GM19463 (cell line): ENCODE results near the gene FOLR1.
"Not testable (repeated sequence)": the region's sequence is repeated elsewhere in the genome, so short reads cannot be mapped to it uniquely, and the experiment has no call there.

Source experiments
- ATAC-seq: cut with Tn5 transposase; IDR thresholded peaks from one replicate; pipeline ENCODE4 v1.9.1; 2021; ENCODE audit warnings: mild to moderate bottlenecking, moderate library complexity; ENCODE audit not compliant: unreplicated experiment

FOLR1 gene

GRCh38 chr11:72180892-72181552 lies 10.9 kb upstream of the FOLR1 start:
- not testable (repeated sequence) for ATAC-seq

DNA sequence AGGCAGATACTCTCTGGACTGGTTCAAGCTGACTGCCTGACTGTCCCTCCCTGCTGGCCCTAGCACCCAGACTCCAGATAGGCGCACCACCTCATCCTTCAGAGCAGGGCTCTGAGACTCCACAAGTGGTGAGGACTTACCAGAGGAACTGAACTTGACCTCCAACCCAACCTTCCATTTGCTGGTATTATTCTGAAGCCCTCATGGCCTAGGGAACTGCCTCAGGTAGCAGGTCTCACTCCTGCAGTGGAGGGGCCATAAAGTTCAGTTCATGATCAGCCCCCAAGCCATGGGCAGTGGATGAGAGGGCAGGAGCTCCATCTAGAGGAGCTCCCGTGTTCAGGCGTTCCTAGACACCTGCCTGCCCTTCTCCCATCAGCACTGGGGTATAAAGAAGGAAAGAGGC lies 10.4 kb upstream of the FOLR1 start:
- ATAC-seq: not testable (repeated sequence)

GRCh38 chr11:72188267-72188666 lies 3.7 kb upstream of the FOLR1 start:
- no peak for ATAC-seq

- ATAC-seq: no peak
Measured at GRCh38 chr11:72189455-72190250, 2.3 kb upstream of the FOLR1 start.

GRCh38 chr11:72190631-72191071 lies 1.3 kb upstream of the FOLR1 start:
- no peak for ATAC-seq

DNA sequence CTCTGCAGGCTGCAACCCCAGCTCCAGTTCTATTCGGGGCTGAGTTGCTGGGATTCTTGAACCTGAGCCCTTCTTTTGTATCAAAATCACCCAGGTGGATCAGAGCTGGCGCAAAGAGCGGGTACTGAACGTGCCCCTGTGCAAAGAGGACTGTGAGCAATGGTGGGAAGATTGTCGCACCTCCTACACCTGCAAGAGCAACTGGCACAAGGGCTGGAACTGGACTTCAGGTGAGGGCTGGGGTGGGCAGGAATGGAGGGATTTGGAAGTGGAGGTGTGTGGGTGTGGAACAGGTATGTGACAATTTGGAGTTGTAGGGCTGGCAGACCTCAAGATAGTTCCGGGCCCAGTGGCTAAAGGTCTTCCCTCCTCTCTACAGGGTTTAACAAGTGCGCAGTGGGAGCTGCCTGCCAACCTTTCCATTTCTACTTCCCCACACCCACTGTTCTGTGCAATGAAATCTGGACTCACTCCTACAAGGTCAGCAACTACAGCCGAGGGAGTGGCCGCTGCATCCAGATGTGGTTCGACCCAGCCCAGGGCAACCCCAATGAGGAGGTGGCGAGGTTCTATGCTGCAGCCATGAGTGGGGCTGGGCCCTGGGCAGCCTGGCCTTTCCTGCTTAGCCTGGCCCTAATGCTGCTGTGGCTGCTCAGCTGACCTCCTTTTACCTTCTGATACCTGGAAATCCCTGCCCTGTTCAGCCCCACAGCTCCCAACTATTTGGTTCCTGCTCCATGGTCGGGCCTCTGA lies 3.8 kb downstream of the FOLR1 start:
- ATAC-seq: no peak

DNA sequence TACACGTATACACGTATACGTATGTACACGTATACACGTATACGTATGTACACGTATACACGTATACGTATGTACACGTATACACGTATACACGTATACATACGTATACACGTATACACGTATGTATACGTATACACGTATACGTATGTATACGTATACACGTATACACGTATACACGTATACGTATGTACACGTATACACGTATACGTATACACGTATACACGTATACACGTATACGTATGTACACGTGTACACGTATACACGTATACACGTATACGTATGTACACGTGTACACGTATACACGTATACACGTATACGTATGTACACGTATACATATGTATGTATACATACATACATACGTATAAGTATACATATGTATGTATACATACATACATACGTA lies 9.5 kb downstream of the FOLR1 start:
- ATAC-seq: not testable (repeated sequence)

- no peak for ATAC-seq
Measured at GRCh38 chr11:72202571-72202970, 10.6 kb downstream of the FOLR1 start.

DNA sequence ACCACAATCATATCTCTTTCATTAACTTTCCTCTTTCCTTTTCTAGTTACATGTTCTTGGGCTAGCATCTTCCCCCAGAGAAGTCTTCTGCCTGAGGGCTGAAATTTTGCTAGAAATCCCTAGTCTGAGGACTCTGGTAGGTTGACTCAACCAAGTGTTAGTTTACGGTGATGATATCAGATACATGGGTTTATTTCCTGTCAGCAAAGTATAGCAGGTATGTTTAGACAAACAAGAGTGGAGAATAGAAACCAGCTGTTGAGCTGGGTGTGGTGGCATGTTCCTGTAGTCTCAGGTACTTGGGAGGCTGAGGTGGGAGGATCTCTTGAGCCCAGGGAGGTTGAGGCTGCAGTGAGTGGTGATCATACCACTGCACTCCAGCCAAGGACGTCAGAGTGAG lies 11.2 kb downstream of the FOLR1 start:
- no peak for ATAC-seq

DNA sequence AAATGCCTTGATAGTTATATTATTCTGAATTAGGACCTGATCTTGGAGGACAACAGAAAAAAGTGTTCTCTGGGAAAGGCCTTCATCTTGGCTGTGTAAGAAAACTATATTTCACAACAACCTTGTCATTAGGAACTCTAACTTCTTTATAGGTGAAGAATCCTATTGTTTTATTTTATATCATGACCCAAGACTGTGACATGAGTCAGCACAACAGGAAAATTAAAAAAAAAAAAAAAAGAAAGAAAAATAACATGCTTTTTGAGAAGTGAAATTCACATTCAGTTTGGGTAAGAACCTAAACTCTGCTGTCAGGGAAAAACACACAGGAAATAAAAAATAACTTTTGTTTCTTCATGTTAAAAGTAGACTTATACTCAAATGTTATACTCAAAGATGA lies 12.9 kb downstream of the FOLR1 start:
- ATAC-seq: no peak

GRCh38 chr11:72206794-72207193 lies 14.9 kb downstream of the FOLR1 start:
- not testable (repeated sequence) for ATAC-seq

GRCh38 chr11:72208281-72208680 lies 16.3 kb downstream of the FOLR1 start:
- no peak for ATAC-seq

DNA sequence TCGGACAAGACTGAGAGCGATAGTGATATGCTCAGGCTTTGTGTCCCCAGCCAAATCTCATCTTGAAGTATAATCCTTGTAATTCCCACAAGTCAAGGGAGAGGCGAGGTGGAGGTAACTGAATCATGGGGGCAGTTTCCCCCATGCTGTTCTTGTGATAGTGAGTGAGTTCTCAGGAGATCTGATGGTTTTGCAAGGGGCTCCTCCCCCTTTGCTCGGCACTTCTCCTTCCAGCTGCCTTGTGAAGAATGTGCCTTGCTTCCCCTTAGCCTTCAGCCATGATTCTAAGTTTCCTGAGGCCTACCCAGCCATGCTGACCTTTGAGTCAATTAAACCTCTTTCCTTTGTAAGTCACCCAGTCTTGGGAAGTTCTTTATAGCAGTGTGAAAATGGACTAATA lies 17.2 kb downstream of the FOLR1 start:
- ATAC-seq: no peak

- no peak for ATAC-seq
Measured at GRCh38 chr11:72216638-72217037, 24.7 kb downstream of the FOLR1 start, which contains the start of gene FOLR2. Gene FOLR2 (plus strand): TSS chr11:72216794. CDS start chr11:72218585, 1,791 bp downstream.

- no peak for ATAC-seq
Measured at GRCh38 chr11:72217841-72218240, 25.9 kb downstream of the FOLR1 start.

DNA sequence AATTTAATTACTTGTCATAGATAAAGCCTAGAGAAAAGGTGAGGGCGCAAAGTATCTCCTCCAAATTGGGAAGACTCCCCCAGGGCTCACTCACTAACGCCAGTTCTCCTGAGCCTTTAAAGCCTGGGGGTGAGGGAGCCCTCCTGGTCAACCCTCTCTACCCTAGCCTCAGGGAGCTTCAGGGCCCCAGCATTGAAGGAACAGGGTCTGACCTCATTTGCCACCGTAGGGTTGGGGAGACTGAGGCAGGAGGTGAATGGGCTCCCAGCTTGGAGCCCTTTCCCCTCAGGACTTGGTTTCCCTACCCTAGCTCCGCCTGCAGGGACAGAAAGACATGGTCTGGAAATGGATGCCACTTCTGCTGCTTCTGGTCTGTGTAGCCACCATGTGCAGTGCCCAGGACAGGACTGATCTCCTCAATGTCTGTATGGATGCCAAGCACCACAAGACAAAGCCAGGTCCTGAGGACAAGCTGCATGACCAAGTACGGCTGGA lies 26.4 kb downstream of the FOLR1 start:
- ATAC-seq: no peak

DNA sequence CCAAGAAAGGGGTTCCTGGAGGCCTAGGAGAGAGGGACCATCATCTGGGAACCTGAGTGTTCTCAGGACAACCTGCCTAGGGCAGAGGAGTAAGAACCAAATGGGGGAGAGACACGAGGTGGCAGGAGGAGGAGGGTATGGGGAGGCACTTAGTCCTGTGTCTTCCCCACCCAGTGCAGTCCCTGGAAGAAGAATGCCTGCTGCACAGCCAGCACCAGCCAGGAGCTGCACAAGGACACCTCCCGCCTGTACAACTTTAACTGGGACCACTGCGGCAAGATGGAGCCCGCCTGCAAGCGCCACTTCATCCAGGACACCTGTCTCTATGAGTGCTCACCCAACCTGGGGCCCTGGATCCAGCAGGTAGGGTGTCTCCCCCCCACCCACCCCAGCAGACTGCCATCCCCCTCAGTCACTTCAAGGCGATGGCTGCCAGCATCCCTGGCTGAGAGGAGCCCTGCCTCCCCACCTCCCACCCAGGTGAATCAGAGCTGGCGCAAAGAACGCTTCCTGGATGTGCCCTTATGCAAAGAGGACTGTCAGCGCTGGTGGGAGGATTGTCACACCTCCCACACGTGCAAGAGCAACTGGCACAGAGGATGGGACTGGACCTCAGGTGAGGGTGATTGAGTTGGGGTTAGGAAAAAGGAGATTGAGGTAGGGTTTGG lies 28.9 kb downstream of the FOLR1 start:
- no peak for ATAC-seq

DNA sequence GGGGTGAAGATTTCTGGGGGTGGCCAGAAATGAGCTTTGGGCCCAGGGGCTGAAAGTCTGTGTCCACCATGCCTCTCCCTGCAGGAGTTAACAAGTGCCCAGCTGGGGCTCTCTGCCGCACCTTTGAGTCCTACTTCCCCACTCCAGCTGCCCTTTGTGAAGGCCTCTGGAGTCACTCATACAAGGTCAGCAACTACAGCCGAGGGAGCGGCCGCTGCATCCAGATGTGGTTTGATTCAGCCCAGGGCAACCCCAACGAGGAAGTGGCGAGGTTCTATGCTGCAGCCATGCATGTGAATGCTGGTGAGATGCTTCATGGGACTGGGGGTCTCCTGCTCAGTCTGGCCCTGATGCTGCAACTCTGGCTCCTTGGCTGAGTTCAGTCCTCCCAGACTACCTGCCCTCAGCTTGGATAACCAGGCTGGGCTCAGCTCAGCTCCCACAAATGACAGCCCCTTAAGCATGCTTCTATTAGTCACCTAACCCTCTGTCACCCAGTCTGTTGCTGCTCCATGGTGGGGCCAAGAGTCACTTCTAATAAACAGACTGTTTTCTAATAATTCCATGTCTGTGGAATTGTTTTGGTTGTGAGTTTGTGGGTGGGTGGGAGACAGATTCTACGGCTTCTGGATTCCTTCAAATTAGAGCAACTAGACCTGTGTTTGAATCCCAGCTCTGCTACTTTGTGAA lies 29.6 kb downstream of the FOLR1 start:
- ATAC-seq: no peak

DNA sequence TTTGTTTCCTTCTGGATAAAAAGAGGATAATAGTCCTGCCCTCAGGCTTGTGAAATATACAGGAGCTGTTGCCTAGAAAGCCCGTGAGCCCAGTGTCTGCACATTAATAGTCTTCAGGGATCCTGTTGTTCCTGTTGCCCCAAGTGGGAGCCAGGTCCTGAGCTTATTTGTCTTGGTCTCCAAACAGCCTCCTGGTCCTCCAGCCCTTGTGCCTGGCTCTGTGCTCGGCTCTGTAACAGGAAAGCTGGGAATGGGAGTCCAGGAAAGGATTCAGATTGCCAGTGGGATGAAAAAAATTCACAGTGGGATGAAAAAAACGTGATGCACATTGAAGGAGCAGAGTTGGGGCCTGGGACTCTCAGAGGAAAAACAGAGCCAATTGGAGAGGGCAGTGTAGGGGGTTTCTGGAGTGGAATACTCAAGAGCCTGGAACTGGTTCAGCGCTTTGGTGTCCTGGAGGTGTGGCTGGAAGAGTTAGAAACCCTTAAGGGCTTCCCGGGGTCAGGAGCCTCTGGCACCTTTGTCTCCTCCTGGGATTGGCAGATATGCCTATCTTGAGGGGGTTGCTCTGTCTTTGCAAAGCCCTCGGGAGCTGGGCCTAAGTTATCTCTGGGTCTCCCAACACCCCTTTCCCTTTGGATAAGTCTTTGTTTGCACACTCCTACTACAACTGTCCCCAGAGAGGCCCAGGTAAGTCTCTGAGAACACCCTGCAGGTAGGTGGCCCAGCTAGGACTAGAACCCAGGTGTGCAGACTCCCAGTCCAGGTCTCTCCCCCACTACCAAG lies 30.4 kb downstream of the FOLR1 start:
- ATAC-seq: no peak
